OCI-LY3 (cell line): ENCODE data around the gene TRIM69.
"Not testable (repeated sequence)": the region's sequence is repeated elsewhere in the genome, so short reads cannot be mapped to it uniquely, and the experiment has no call there.

Source experiments
- H2AFZ ChIP-seq: fragments of 200-600, 300-600 bp; shearing (Covaris generic); 2 replicates; pipeline ENCODE4 v1.6.0; 2014; ENCODE audit warnings: antibody characterized with exemption, low read depth, low read length
- H3K27ac ChIP-seq: fragments of 200-600, 300-600 bp; sonication (generic); 2 replicates; pipeline ENCODE4 v1.5.1; 2014; ENCODE audit warnings: mild to moderate bottlenecking, low read length, moderate library complexity, mixed read lengths
- H3K27me3 ChIP-seq: fragments of 200-600, 300-600 bp; sonication (generic); 2 replicates; pipeline ENCODE4 v1.6.1; 2014; ENCODE audit warnings: low read depth, low read length, mixed read lengths
- H3K36me3 ChIP-seq: fragments of 200-600, 300-600 bp; sonication (generic); replicated peaks from 2 replicates; pipeline ENCODE3; 2014; ENCODE audit warnings: low read depth, low read length, mixed read lengths
- H3K4me1 ChIP-seq: fragments of 300-600, 200-600 bp; sonication (generic); 2 replicates; pipeline ENCODE4 v1.6.1; 2014; ENCODE audit warnings: low read length, mixed read lengths
- H3K4me2 ChIP-seq: fragments of 200-600, 300-600 bp; sonication (generic); 2 replicates; pipeline ENCODE4 v1.6.1; 2014; ENCODE audit warnings: low read length, mixed read lengths
- H3K4me3 ChIP-seq: fragments of 300-600, 200-600 bp; sonication (generic); 2 replicates; pipeline ENCODE4 v1.5.1; 2014; ENCODE audit warnings: antibody characterized with exemption, mild to moderate bottlenecking, low read length, moderate library complexity
- H3K79me2 ChIP-seq: fragments of 300-600, 200-600 bp; shearing (Covaris generic); 2 replicates; pipeline ENCODE4 v1.6.1; 2014; ENCODE audit warnings: mild to moderate bottlenecking, low read length, mixed read lengths
- H3K9ac ChIP-seq: fragments of 300-600, 200-600 bp; shearing (Covaris generic); 2 replicates; pipeline ENCODE4 v1.6.0; 2014; ENCODE audit warnings: mild to moderate bottlenecking, low read length, moderate library complexity
- H3K9me3 ChIP-seq: fragments of 200-600, 300-600 bp; shearing (Covaris generic); 2 replicates; pipeline ENCODE4 v1.6.1; 2014; ENCODE audit warnings: low read length, mixed read lengths; ENCODE audit not compliant: insufficient read depth
- H4K20me1 ChIP-seq: fragments of 200-600, 300-600 bp; sonication (generic); 2 replicates; pipeline ENCODE4 v1.6.1; 2016; ENCODE audit warnings: low read length, mixed read lengths; ENCODE audit not compliant: insufficient read depth
- CTCF ChIP-seq: fragments of 200-600, 300-600 bp; sonication (generic); IDR thresholded peaks from 2 replicates; pipeline ENCODE4 v1.5.1; 2014; ENCODE audit warnings: antibody characterized with exemption, low read length, low read depth
- EZH2phosphoT487 ChIP-seq: fragments of 200-600 bp; shearing (Covaris generic); IDR thresholded peaks from 2 replicates; pipeline ENCODE4 v1.6.1; 2018; ENCODE audit warnings: antibody characterized with exemption, mixed run types, low read depth

TRIM69 gene

GRCh38 chr15:44736181-44736765 lies at the start of gene TRIM69:
TRIM69 (plus strand) TSS chr15:44736528; CDS start chr15:44736705, 177 bp downstream.
- H3K79me2 ChIP-seq: peaks cover 11% of the 10 kb centered on the region
- H3K27ac ChIP-seq: peak within 1 kb of the TSS; percentile 69
- peak within 1 kb of the TSS; percentile 66 for H3K4me2 ChIP-seq
- H3K4me1 ChIP-seq: peaks cover 30% of the 10 kb centered on the region
- H3K27me3 ChIP-seq: no peaks in the 10 kb centered on the region
- no peaks in the 10 kb centered on the region for H3K9me3 ChIP-seq
- peak within 1 kb of the TSS; percentile 45 for H3K4me3 ChIP-seq
- no peaks in the 10 kb centered on the region for H4K20me1 ChIP-seq
- peak within 1 kb of the TSS; percentile 45 for H2AFZ ChIP-seq
- H3K36me3 ChIP-seq: peaks cover 13% of the 10 kb centered on the region
- H3K9ac ChIP-seq: peak within 1 kb of the TSS; percentile 39
- TF ChIP-seq CTCF: no peak
- TF ChIP-seq EZH2phosphoT487: no peak

- not testable (repeated sequence) for H3K36me3 ChIP-seq, H3K4me3 ChIP-seq, H3K79me2 ChIP-seq, H3K9ac ChIP-seq, H4K20me1 ChIP-seq, H3K27me3 ChIP-seq, H2AFZ ChIP-seq, H3K9me3 ChIP-seq, H3K4me1 ChIP-seq, H3K4me2 ChIP-seq, H3K27ac ChIP-seq
Observed at GRCh38 chr15:44689318-44689717, 47.0 kb upstream of the TRIM69 start.

GRCh38 chr15:44690245-44690644 lies 46.1 kb upstream of the TRIM69 start:
- not testable (repeated sequence) for H3K4me1 ChIP-seq, H4K20me1 ChIP-seq, H3K27me3 ChIP-seq, H2AFZ ChIP-seq, H3K9me3 ChIP-seq, H3K27ac ChIP-seq, H3K79me2 ChIP-seq, H3K36me3 ChIP-seq, H3K9ac ChIP-seq, H3K4me3 ChIP-seq, H3K4me2 ChIP-seq

- Histone ChIP-seq H3K9ac (no peak overlapping the region), H3K4me3 (no peak overlapping the region), H3K79me2 (no peaks in the 10 kb centered on the region), H4K20me1 (no peaks in the 10 kb centered on the region), H3K27me3 (no peaks in the 10 kb centered on the region; the same call in 1 of the 2 replicates), H2AFZ (no peak overlapping the region), H3K9me3 (no peaks in the 10 kb centered on the region), H3K27ac (no peak overlapping the region), H3K4me1 (no peaks in the 10 kb centered on the region), H3K36me3 (no peaks in the 10 kb centered on the region), H3K4me2 (no peak overlapping the region)
- no peak for TF ChIP-seq CTCF
Observed at GRCh38 chr15:44692659-44693058, 43.7 kb upstream of the TRIM69 start.

GRCh38 chr15:44694416-44694815 lies 41.9 kb upstream of the TRIM69 start:
- Histone ChIP-seq H3K9ac (no peak overlapping the region), H3K4me3 (no peak overlapping the region), H3K27me3 (no peaks in the 10 kb centered on the region; the same call in 1 of the 2 replicates), H3K36me3 (no peaks in the 10 kb centered on the region), H3K9me3 (no peaks in the 10 kb centered on the region), H3K4me1 (no peaks in the 10 kb centered on the region), H3K79me2 (no peaks in the 10 kb centered on the region), H3K27ac (no peak overlapping the region), H4K20me1 (no peaks in the 10 kb centered on the region), H3K4me2 (no peak overlapping the region), H2AFZ (no peak overlapping the region)
- no peak for TF ChIP-seq CTCF
- no peak for TF ChIP-seq EZH2phosphoT487
